Kidney (tissue), 14 donors: ENCODE results near the gene TMEM39B. TPM values are rescaled to one million over a fixed set of nuclear protein-coding genes. Genes with fewer than 3 reads are reported as not detected.

Experiments used
- DNase-seq, 5 donors: peaks; one replicate each; pipeline ENCODE4 v3.0.0-alpha.2; 2013 to 2020
- FAIRE-seq: peaks from 2 replicates; lab custom pipeline; 2012; peaks lifted over from hg19 to GRCh38; lab: Jason Lieb, UNC
- H3K27ac ChIP-seq, 2 donors: one replicate each; pipeline ENCODE4 v1.7.0; 2013; ENCODE audit warnings: low read depth in 2 of 2, low read length in 2 of 2, inconsistent platforms in 1 of 2
- H3K27me3 ChIP-seq: one replicate; pipeline ENCODE4 v1.7.1; 2013; ENCODE audit warnings: low read length, inconsistent platforms; ENCODE audit not compliant: control insufficient read depth, insufficient read depth
- H3K36me3 ChIP-seq, 3 donors: one replicate each; pipeline versions ENCODE4 v1.7.0 to v1.7.1; 2013; ENCODE audit warnings: low read length in 3 of 3, control low read depth in 1 of 3, inconsistent platforms in 1 of 3; ENCODE audit not compliant: insufficient read depth in 3 of 3, control insufficient read depth in 2 of 3
- H3K4me1 ChIP-seq, 3 donors: one replicate each; pipeline versions ENCODE4 v1.7.0 to v1.7.1; 2013; ENCODE audit warnings: low read length in 3 of 3, inconsistent platforms in 1 of 3, low read depth in 1 of 3; ENCODE audit not compliant: control insufficient read depth in 2 of 3, insufficient read depth in 2 of 3
- H3K4me3 ChIP-seq, 3 donors: one replicate each; pipeline versions ENCODE4 v1.7.0 to v1.8.1; 2013; ENCODE audit warnings: low read length in 3 of 3, control low read depth in 1 of 3, inconsistent platforms in 1 of 3
- H3K9ac ChIP-seq, 3 donors: one replicate each; pipeline versions ENCODE4 v1.7.0 to v1.7.1; 2013; ENCODE audit warnings: low read length in 3 of 3, control low read depth in 1 of 3, inconsistent platforms in 1 of 3
- H3K9me3 ChIP-seq, 3 donors: one replicate each; pipeline versions ENCODE4 v1.7.0 to v1.7.1; 2013; ENCODE audit warnings: low read length in 3 of 3, control low read depth in 1 of 3, inconsistent platforms in 1 of 3; ENCODE audit not compliant: control insufficient read depth in 2 of 3, insufficient read depth in 1 of 3
- intact Hi-C: fragments of 100-400 bp; cut with DNase I; formaldehyde crosslinking; loops from one replicate; pipeline ENCODE4 v1.11.1; 2022
- polyA plus RNA-seq: library from polyadenylated mRNA; stranded (reverse); fragments of 350-450 nt; fragmentation: Illumina TruSeq; extraction: RNeasy Lipid Tissue Mini Kit (QIAGEN cat#74804); gene quantifications from one replicate; pipeline ENCODE4 v1.2.3, GENCODE V29; 2014; ENCODE audit warnings: low read depth, low replicate concordance; ENCODE audit not compliant: insufficient read depth
- total RNA-seq: library from RNA; stranded (reverse); fragmentation: NEBNext Ultra II Directional; extraction: Animal tissue kit (Norgen Biotek cat#: 25700); gene quantifications from one replicate; pipeline ENCODE4 v1.2.1, GENCODE V29; 2021
- TF ChIP-seq, protein P1 (sequence below): IDR thresholded peaks from 3 replicates; pipeline ENCODE4 v1.5.1; 2012; ENCODE audit warnings: mild to moderate bottlenecking, moderate library complexity, borderline replicate concordance; ENCODE audit not compliant: insufficient read depth; ENCODE audit errors: extremely low read depth
- donor health status: control.
- donor health status: control.
- donor health status: control.
- donor health status: control.
- donor health status: control.
- donor health status: DM: yes; HTN: yes; CAD: no.
- donor health status: Normal renal cell carcinoma (clear cell type).

TMEM39B gene
- total and polyA plus RNA-seq, 2 donors from 2014 or later, result 9.3 to 15.4 TPM

- Histone ChIP-seq H3K27me3 (no peaks in the 10 kb centered on the region), H3K27ac (no peak overlapping the region), H3K36me3 (peaks cover 2 to 16% (median 15%) of the 10 kb centered on the region in 3 donors), H3K4me1 (no peaks in the 10 kb centered on the region), H3K9me3 (no peaks in the 10 kb centered on the region), H3K4me3 (no peak overlapping the region), H3K9ac (no peak overlapping the region)
- TF ChIP-seq, protein P1, sequence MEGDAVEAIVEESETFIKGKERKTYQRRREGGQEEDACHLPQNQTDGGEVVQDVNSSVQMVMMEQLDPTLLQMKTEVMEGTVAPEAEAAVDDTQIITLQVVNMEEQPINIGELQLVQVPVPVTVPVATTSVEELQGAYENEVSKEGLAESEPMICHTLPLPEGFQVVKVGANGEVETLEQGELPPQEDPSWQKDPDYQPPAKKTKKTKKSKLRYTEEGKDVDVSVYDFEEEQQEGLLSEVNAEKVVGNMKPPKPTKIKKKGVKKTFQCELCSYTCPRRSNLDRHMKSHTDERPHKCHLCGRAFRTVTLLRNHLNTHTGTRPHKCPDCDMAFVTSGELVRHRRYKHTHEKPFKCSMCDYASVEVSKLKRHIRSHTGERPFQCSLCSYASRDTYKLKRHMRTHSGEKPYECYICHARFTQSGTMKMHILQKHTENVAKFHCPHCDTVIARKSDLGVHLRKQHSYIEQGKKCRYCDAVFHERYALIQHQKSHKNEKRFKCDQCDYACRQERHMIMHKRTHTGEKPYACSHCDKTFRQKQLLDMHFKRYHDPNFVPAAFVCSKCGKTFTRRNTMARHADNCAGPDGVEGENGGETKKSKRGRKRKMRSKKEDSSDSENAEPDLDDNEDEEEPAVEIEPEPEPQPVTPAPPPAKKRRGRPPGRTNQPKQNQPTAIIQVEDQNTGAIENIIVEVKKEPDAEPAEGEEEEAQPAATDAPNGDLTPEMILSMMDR, result no peak
- intact Hi-C loops, result no loop called here
- FAIRE-seq, result no peak
- DNase-seq, result no peak
Measured at GRCh38 chr1:32091176-32091575, 18.4 kb downstream of the TMEM39B start.

GRCh38 chr1:32091591-32091990, 18.9 kb downstream of the TMEM39B start:
- no peak overlapping the region for H3K9ac ChIP-seq
- H3K4me1 ChIP-seq, result no peaks in the 10 kb centered on the region
- TF ChIP-seq, protein P1, result no peak
- no peaks in the 10 kb centered on the region for H3K27me3 ChIP-seq
- no peak overlapping the region for H3K27ac ChIP-seq
- H3K4me3 ChIP-seq, result no peak overlapping the region
- no peaks in the 10 kb centered on the region for H3K9me3 ChIP-seq
- DNase-seq, result no peak
- FAIRE-seq, result no peak
- intact Hi-C loops, result no loop called here
- peaks cover 2 to 16% (median 15%) of the 10 kb centered on the region in 3 donors for H3K36me3 ChIP-seq

DNA sequence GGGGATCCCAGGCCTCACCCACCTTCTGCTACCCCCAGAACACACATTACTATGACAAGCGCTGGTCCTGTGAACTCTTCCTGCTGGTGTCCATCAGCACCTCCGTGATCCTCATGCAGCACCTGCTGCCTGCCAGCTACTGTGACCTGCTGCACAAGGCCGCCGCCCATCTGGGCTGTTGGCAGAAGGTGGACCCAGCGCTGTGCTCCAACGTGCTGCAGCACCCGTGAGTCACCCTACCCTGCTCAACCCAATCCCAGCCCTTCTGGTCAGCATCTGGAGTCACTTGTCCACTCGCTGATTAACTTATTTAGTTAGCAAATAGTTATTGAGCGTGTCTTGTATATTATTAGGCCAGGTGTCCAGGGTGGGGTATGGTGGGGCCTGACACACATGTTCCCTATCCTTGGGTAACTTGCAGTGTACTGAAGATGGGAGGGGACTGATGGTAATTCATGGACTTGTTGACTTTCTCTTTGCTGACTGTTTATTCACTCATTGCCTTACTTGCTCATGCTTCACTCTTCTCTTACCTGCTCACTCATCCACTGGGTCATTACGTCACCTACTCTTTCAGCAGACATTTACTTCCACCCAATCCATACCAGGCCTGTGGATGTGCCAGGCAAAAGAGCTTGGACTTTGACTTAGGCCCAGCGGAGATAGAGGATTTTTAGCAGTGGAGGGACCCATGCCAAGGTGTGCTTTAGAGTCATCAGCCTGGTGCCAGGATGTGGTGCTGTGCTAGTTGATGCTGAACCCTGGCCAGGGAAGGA, 22.2 kb downstream of the TMEM39B start:
- Histone ChIP-seq H3K27me3 (no peaks in the 10 kb centered on the region), H3K4me3 (no peak overlapping the region), H3K9ac (no peak overlapping the region), H3K36me3 (peaks cover 2 to 18% (median 15%) of the 10 kb centered on the region in 3 donors), H3K27ac (no peak overlapping the region), H3K9me3 (no peaks in the 10 kb centered on the region), H3K4me1 (no peaks in the 10 kb centered on the region)
- TF ChIP-seq, protein P1, result no peak
- intact Hi-C loops, result no loop called here
- no peak for DNase-seq
- FAIRE-seq, result no peak
